ENCODE data around the gene CCDC68.

DNA sequence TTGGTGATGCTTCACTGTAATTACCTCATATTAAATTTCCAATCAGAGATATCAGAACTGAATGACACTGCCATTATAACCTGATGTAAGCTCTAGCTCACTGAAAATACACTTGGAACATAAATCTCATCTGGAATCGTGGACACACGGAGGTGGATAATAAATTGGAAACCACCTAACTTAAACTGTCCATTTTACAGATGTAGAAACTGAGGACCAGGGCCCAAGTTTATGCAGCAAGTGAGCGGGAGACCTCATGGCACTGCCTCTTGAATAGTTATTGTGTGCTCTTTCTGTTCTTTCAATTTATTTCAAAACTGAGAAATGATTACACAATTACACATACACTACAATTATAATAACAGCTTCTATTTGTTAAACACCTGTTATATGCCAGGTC lies 20.8 kb downstream of the CCDC68 start:
- TF ChIP-seq, protein P1, sequence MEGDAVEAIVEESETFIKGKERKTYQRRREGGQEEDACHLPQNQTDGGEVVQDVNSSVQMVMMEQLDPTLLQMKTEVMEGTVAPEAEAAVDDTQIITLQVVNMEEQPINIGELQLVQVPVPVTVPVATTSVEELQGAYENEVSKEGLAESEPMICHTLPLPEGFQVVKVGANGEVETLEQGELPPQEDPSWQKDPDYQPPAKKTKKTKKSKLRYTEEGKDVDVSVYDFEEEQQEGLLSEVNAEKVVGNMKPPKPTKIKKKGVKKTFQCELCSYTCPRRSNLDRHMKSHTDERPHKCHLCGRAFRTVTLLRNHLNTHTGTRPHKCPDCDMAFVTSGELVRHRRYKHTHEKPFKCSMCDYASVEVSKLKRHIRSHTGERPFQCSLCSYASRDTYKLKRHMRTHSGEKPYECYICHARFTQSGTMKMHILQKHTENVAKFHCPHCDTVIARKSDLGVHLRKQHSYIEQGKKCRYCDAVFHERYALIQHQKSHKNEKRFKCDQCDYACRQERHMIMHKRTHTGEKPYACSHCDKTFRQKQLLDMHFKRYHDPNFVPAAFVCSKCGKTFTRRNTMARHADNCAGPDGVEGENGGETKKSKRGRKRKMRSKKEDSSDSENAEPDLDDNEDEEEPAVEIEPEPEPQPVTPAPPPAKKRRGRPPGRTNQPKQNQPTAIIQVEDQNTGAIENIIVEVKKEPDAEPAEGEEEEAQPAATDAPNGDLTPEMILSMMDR (IDR thresholded peaks at IDR 0.05), result no peak
- TF ChIP-seq POLR2AphosphoS5 (IDR thresholded peaks at IDR 0.05), result no peak
- no peak for TF ChIP-seq POLR2A (IDR thresholded peaks at IDR 0.05; ENCODE audit: low read depth)
- TF ChIP-seq EP300 (IDR thresholded peaks at IDR 0.05), result no peak
